Activated CD4-positive, alpha-beta T cell treated with anti-CD3 and anti-CD28 coated beads for 1 hour (primary cell): ENCODE measurements around the gene PRR16.

Experiments
- DNase-seq: peaks from one replicate; pipeline ENCODE4 v3.0.0-alpha.2; 2020

PRR16 gene

DNA sequence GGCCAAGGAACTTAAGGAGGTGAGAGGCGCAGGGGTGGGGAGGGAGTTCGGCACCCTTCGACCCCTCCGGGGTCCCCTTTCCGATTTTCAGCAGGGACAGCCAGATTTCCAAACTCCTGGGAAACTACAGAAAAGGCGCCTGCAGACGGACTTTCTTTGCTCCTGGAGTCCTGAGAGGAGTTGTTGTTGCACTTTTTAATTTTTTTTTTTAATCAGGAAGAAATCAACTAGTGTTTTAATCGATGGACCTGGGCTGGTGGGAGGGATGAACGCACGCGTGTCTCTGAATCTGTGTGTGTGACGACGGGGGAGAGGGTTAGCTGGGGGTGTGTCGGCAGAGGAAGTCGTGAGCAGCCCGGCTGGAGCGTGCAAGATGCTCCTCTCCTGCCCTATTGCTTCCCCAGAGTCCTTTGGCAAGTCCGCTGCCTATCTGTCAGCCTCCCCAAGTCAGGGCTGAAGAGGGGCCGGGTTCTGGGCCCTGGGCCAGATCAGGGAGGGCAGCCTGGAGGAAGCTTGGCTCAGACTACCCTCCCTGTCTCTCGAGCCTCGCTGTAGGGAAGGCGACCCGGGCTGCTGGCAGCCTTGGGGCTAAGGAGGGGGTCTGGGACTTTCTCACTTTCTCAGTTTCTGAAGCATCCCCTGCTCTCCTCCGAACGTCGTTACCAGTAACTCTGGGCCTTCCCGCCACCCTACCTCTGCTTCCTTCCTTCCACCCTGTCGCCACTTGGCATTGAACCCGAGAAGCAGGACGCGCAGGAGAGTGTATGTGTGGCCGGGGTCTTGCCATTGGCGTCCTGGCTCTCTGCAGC lies 731 bp downstream of the PRR16 start:
- DNase-seq: no peak

GRCh38 chr5:120465436-120465961 lies 1.4 kb downstream of the PRR16 start:
- no peak for DNase-seq

DNA sequence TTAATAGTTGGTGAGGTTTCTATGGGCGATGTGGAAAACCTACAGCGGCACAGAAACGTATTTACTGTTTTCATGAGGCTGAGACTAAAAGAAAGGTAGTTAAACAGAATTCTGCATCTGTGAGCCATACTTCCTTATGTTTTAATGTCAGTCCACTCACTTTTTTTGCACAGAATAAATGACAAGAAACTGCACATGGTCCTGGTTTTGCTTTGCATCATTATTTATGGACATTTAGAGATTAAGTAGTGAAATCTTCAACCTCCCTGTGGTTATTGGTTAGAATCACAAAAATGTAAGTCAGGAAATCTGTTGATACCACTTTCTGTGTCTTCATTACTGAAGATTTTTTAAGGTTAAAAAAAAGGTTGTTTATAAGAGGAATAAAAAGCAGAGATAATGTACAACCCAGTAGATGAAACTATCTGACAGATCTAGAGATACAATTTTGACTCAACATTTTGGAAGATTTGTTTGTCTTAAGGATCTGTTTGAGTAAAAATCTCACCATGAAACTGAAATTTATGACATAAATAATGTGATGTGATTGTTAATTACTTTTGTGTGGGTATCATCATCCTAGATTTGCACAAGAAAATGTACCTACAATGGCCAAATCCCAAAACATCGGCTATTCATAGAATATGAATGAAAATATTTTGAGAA lies 2.4 kb downstream of the PRR16 start:
- DNase-seq: no peak

- no peak for DNase-seq
Measured at GRCh38 chr5:120471971-120472370, 7.9 kb downstream of the PRR16 start.

GRCh38 chr5:120472911-120473310 lies 8.8 kb downstream of the PRR16 start:
- DNase-seq: no peak

DNA sequence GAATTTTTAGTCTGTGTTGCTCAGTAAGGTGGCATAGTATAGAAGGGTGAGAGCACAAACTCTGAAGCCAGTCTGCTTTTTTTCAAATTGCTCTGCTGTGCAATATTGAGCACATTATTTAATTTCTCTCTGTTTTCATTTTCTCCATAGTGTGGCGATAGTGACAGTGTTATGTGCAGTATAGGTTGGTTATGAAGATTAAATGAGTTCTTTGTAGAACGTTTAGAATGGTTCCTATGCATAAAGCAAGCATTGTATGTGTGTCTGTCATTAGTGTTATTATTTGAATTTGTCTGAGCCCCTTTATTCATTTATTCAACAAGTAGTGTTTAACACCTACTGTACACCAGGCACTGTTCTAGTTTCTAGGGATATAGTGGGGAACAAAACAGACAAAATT lies 9.2 kb downstream of the PRR16 start:
- no peak for DNase-seq

DNA sequence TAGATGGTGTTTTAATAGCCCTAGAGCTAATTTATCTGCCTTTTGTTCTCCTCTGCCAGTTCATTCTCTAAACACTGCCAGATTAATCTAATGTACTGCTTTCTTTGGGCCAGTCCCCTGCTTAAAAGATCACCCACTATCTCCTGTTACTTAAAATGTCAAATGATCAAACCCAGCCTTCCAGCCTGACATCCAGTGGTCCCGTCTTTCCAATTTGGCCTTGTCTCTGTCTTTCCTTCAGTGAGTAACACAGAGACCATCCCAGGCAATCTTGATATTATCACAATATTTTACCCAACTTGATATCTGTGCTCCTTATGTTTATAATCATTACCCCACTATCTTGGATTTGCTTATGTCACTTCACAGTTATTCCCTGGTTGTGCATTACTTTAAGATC lies 12.0 kb downstream of the PRR16 start:
- no peak for DNase-seq

DNA sequence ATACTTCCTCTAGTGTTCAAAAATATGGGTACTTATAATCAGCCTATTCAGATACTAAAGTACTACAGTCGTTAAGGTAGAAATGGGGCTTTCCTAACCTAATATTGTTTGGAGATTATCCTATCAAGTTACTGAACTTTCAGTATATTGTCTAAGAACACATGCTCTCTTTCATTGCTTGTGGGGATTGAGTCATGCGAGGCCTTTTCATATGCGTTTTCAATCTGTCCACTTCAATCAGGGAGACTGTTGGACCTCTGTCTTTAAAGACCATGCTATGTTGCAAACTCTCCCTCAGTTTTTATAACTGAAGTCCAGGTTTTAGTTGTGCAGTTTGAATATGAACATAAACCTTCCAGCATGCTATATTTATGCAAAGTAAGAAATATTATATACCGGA lies 15.0 kb downstream of the PRR16 start:
- DNase-seq: no peak

GRCh38 chr5:120499876-120500563 lies 35.9 kb downstream of the PRR16 start:
- no peak for DNase-seq

GRCh38 chr5:120502531-120502930 lies 38.4 kb downstream of the PRR16 start:
- DNase-seq: no peak

GRCh38 chr5:120503341-120503740 lies 39.2 kb downstream of the PRR16 start:
- no peak for DNase-seq

DNA sequence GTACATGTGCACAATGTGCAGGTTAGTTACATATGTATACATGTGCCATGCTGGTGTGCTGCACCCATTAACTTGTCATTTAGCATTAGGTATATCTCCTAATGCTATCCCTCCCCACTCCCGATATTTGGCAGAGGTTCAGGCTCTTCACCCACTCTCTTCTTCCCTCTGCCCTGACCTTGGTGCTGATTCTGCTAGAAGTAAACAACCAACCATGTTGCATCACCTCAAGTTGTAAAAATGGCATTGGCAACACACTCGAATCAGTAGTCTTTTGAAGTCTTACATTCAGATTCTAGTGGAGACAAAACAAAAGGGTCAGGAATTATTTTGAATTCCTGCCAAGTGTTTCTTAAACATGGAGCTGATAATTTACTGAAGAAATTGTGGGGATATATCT lies 40.0 kb downstream of the PRR16 start:
- no peak for DNase-seq

GRCh38 chr5:120507197-120507596 lies 43.1 kb downstream of the PRR16 start:
- no peak for DNase-seq

DNA sequence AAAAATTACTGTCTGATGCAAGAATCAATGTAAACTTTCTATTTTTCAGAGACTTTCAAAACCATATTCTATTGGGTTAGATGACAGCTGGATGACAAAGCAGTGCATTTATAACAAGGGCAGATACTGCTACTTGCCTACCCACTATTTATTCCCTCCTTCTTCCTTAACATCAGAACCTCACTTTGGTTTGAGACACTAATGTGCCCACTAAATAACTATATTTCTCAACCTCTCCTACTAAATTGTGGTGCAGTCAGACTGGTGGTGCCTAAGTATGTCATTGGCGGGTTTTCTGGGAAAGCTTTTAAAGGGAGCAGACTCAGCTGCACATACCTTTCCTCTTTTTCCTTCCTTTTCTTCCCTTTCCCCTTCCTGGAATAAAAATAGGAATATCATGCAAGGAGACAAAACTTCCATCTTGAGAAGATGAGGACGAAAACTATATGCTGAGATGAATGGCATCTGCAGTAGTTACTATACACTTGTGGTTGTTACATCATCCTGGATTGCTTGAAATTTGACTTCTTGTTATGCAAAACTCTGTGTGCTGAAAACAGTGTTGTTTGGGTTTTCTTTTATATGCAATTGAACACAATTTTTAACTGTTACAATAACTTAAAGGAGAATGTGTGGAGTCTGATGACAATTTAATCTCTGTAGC lies 43.8 kb downstream of the PRR16 start:
- DNase-seq: no peak

GRCh38 chr5:120509053-120509452 lies 45.0 kb downstream of the PRR16 start:
- no peak for DNase-seq

- no peak for DNase-seq
Measured at GRCh38 chr5:120510098-120510637, 46.1 kb downstream of the PRR16 start.

- DNase-seq: no peak
Measured at GRCh38 chr5:120510994-120511686, 47.0 kb downstream of the PRR16 start.

DNA sequence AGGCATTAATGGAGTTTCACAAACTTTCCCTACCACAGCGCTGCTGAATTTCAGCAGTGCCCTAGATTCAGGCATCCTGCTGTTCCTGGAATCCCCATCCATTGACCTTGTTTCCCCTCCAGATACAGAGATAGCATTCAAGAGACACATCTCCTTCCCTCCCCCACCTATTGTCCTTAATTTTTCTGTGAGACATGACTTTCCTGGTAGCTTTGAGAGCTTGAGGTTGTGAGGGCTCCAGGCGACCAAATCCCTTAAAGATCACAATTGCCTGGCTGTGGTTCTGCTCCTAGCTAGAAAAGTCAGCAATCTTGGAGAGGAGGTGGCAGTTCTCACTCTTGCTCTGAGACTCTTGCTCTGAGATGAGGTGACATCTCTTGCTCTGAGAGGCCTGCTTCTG lies 48.0 kb downstream of the PRR16 start:
- DNase-seq: no peak

DNA sequence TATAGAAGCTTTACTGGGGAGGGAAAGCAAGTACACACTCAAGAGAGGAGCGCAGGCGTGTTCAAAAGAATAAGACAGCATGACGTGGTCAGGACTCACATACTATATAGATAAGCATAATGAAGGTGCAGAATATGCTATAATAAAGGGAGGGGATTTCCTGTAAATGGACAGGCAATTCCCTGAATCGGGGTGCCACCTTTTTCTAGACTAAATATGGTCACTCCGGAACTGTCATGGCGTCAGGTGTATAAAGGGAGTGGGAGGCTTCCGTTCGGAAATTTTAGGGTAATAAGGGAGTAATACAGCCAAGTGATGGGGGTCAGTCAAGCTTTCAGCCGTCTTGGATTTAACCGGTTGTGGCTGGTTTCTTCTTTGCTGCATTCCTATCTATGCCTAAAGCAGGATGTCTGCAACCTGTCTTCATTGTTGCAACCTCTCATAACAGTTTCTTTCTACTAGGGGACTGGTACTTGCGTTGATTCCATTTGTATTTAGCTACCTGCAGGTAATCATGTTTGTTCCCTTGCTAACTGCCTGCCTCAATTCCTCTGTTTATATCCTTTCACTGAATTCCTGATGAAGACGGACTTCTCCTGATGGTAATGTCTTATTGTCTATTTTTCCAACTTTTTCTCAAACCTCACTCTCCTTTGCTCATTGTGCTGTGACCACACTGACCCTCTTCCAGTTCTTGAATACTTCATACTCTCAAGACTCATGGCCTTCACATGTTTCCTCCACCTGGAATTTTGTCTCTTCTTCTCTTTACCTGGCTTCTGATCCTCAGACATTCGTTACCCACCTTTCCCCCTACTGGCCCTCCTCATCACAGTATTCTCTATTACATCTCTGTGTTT lies 48.9 kb downstream of the PRR16 start:
- DNase-seq: no peak

- DNase-seq: no peak
Measured at GRCh38 chr5:120516805-120517204, 52.7 kb downstream of the PRR16 start.

GRCh38 chr5:120517607-120518252 lies 53.6 kb downstream of the PRR16 start:
- no peak for DNase-seq
